Anterior cingulate cortex (tissue), 58 donors: Measurements from ENCODE around the gene ECHDC3.

Experiments
- DNase-seq, 58 donors: peaks; one replicate each; lab custom pipeline; 2025; lab: John Stamatoyannopoulos, UW

ECHDC3 gene

GRCh38 chr10:11799736-11800080 lies 57.5 kb downstream of the ECHDC3 start:
- no peak for DNase-seq

GRCh38 chr10:11804336-11804735 lies 62.2 kb downstream of the ECHDC3 start:
- DNase-seq, result no peak

- DNase-seq, result no peak
Observed at GRCh38 chr10:11805792-11806191, 63.6 kb downstream of the ECHDC3 start.

- no peak for DNase-seq
Observed at GRCh38 chr10:11806706-11807105, 64.5 kb downstream of the ECHDC3 start.

- no peak for DNase-seq
Observed at GRCh38 chr10:11808808-11809207, 66.6 kb downstream of the ECHDC3 start.

- no peak for DNase-seq
Observed at GRCh38 chr10:11810313-11810766, 68.2 kb downstream of the ECHDC3 start.

GRCh38 chr10:11810973-11811372 lies 68.8 kb downstream of the ECHDC3 start:
- DNase-seq, result no peak

- DNase-seq, result no peak
Observed at GRCh38 chr10:11813177-11813576, 71.0 kb downstream of the ECHDC3 start.
